ENCODE measurements around the gene GALNT1.
A peak's percentile ranks its signal among the peaks of the same experiment; 100 is the strongest.

The GALNT1 gene

DNA sequence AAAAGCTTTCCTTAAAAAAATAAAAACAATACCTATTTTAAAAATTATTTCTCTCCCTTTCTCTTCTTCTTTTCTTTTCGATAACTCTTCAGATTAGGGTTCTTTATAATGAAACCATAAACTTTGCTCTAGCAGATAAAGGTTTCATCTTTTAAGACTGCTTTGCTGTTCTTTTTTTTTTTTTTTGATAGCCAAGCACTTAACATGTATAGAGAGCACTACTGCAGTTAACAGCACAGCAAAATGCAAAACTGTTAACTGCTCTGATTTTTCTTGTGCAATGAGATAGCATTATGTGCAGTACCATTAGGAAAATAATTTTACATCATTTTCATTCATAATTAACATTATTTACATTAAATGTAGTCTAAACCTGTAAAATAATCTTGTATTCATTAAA lies 36.3 kb downstream of the GALNT1 start:
- Histone ChIP-seq H3K36me3 (ENCODE audit: insufficient read depth, low read length) (no peaks in the 10 kb centered on the region), H3K9me3 (ENCODE audit: low read depth, low read length) (no peaks in the 10 kb centered on the region), H3K27ac (peak overlapping the region; percentile 92), H3K9ac (ENCODE audit: insufficient read length) (peak overlapping the region; percentile 1), H3K4me3 (peak overlapping the region; percentile 70; the same call in 1 of the 2 replicates)
- no peak for DNase-seq (ENCODE audit: low read depth, low spot score)
- TF ChIP-seq FOXP2 (optimal IDR thresholded peaks at IDR 0.05; ENCODE audit: control extremely low read depth, extremely low read length, insufficient read depth) = no peak
- TF ChIP-seq EZH2 (IDR thresholded peaks at IDR 0.05) = no peak
- no peak for TF ChIP-seq POLR2AphosphoS5 (IDR thresholded peaks at IDR 0.05; ENCODE audit: borderline replicate concordance, low read depth, low read length)

DNA sequence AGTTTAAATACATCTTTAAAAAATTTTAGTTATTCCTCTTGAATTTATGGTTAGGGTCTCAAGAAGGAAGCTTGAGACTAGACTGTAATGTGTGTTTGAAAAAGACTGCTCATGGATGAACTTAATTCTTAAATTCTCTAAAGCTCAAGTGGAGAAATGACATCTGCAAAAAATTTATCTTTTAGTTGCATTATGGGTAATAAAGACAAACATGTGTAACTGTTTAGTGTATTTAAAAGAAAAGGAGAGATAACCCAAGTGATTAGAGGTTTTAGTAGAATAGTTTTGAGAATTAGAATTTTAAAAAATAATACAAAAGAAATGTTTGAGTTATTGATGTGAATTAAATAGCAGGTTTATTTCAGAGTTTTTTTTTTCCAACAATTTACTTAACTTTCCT lies 36.7 kb downstream of the GALNT1 start:
- H3K9me3 ChIP-seq (ENCODE audit: low read depth, low read length) = 0 out of 2 replicates have a peak, but pooled peaks cover 4% of the 10 kb centered on the region
- H3K27ac ChIP-seq = peak overlapping the region; percentile 92
- DNase-seq (ENCODE audit: low read depth, low spot score) = no peak
- TF ChIP-seq POLR2AphosphoS5 (IDR thresholded peaks at IDR 0.05; ENCODE audit: borderline replicate concordance, low read depth, low read length) (no peak), FOXP2 (optimal IDR thresholded peaks at IDR 0.05; ENCODE audit: control extremely low read depth, extremely low read length, insufficient read depth) (no peak), EZH2 (IDR thresholded peaks at IDR 0.05) (no peak)
- peak overlapping the region; percentile 70 for H3K4me3 ChIP-seq
- H3K9ac ChIP-seq (ENCODE audit: insufficient read length) = peak overlapping the region; percentile 56
- no peaks in the 10 kb centered on the region for H3K36me3 ChIP-seq (ENCODE audit: insufficient read depth, low read length)

DNA sequence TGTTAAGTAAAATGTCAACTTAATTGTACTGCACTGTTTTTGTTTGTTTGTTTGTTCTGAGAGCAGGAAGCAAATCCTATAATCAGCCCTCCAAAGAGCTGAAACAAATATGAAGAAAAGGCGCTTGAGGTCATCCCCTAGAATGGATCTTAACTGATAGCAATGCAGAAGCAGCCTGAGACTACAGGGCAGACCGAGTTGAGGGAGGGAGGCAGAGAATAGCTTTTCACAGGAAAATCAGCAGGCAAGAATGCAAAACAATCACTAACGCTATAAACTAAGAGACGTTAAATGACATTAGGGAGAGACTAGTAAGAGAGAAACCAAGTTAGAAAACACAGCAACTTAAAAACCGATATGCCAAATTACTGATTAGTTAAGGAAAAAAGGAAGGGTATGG lies 37.2 kb downstream of the GALNT1 start:
- Histone ChIP-seq H3K36me3 (ENCODE audit: insufficient read depth, low read length) (no peaks in the 10 kb centered on the region), H3K4me3 (peak overlapping the region; percentile 70), H3K9ac (ENCODE audit: insufficient read length) (peak overlapping the region; percentile 56), H3K27ac (peak overlapping the region; percentile 92), H3K9me3 (ENCODE audit: low read depth, low read length) (0 out of 2 replicates have a peak, but pooled peaks cover 6% of the 10 kb centered on the region)
- DNase-seq (ENCODE audit: low read depth, low spot score) = no peak
- TF ChIP-seq FOXP2 (optimal IDR thresholded peaks at IDR 0.05; ENCODE audit: control extremely low read depth, extremely low read length, insufficient read depth) = no peak
- no peak for TF ChIP-seq EZH2 (IDR thresholded peaks at IDR 0.05)
- TF ChIP-seq POLR2AphosphoS5 (IDR thresholded peaks at IDR 0.05; ENCODE audit: borderline replicate concordance, low read depth, low read length) = no peak

DNA sequence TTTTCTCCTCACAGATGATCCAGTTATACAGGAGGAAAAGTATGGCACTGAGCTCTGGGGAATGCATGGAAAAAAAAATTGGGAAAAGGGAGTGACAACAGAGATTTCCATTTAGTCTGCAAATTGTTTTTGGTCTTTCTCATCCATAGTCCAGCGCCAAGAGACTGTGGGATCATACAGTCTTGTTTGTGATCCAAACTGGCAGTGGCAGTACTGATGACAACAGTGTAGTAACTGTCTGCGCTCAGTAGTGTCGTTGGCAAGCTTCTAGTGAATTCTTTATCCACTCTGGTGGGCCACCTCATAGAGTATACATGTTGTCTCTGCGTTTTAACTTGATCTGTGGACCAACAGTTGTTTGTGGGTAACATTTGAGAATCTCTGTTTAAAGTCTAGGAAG lies 37.9 kb downstream of the GALNT1 start:
- Histone ChIP-seq H3K9ac (ENCODE audit: insufficient read length) (peak overlapping the region; percentile 56), H3K27ac (peak overlapping the region; percentile 92), H3K36me3 (ENCODE audit: insufficient read depth, low read length) (no peaks in the 10 kb centered on the region), H3K9me3 (ENCODE audit: low read depth, low read length) (0 out of 2 replicates have a peak, but pooled peaks cover 6% of the 10 kb centered on the region), H3K4me3 (peak overlapping the region; percentile 70; the same call in 1 of the 2 replicates)
- TF ChIP-seq FOXP2 (optimal IDR thresholded peaks at IDR 0.05; ENCODE audit: control extremely low read depth, extremely low read length, insufficient read depth) (no peak), POLR2AphosphoS5 (IDR thresholded peaks at IDR 0.05; ENCODE audit: borderline replicate concordance, low read depth, low read length) (no peak), EZH2 (IDR thresholded peaks at IDR 0.05) (no peak)
- DNase-seq (ENCODE audit: low read depth, low spot score) = no peak

DNA sequence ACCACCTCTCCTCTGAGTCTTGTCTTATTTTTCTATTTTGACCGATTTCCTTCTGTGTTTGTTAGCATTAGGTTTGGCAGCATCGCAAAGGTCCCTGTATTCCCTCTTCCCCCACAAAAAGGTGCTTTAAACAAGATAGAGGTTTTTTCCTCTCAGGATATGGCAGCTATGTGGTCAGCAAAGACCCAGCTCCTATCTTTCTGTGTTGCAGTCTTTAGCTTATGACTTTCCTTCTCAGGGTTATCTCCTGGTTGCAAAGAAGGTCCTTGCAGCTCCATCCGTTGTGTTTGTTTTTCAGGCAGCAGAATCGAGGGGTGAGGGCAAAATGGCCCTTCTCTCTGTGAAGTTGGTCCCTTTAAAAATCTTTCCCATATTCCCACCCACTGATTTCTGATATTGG lies 38.4 kb downstream of the GALNT1 start:
- Histone ChIP-seq H3K27ac (peak overlapping the region; percentile 92), H3K36me3 (ENCODE audit: insufficient read depth, low read length) (no peaks in the 10 kb centered on the region), H3K9ac (ENCODE audit: insufficient read length) (no peak overlapping the region), H3K4me3 (no peak overlapping the region), H3K9me3 (ENCODE audit: low read depth, low read length) (0 out of 2 replicates have a peak, but pooled peaks cover 6% of the 10 kb centered on the region)
- TF ChIP-seq FOXP2 (optimal IDR thresholded peaks at IDR 0.05; ENCODE audit: control extremely low read depth, extremely low read length, insufficient read depth) (no peak), EZH2 (IDR thresholded peaks at IDR 0.05) (no peak), POLR2AphosphoS5 (IDR thresholded peaks at IDR 0.05; ENCODE audit: borderline replicate concordance, low read depth, low read length) (no peak)
- no peak for DNase-seq (ENCODE audit: low read depth, low spot score)

DNA sequence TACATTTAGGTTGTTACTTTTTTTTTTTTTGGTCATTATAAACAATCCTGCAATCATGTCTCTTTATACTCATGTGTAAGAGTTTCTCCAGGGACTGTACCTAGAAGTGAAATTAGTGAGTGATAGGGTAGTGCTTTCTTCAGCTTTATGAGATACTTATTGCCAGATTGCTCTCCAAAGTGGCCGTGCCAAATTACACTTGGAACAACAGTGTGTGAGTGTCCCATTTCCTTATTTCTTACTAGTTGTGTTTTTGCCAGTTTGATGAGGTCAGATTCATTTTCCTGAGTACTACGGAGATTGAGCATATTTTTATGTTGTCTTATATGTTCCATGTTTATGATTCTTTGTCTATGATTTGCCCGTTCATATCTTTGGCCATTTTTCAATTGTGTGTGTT lies 39.2 kb downstream of the GALNT1 start:
- Histone ChIP-seq H3K4me3 (no peak overlapping the region), H3K9ac (ENCODE audit: insufficient read length) (no peak overlapping the region), H3K27ac (no peak overlapping the region), H3K9me3 (ENCODE audit: low read depth, low read length) (0 out of 2 replicates have a peak, but pooled peaks cover 6% of the 10 kb centered on the region), H3K36me3 (ENCODE audit: insufficient read depth, low read length) (no peaks in the 10 kb centered on the region)
- DNase-seq (ENCODE audit: low read depth, low spot score) = no peak
- TF ChIP-seq EZH2 (IDR thresholded peaks at IDR 0.05) = no peak
- TF ChIP-seq POLR2AphosphoS5 (IDR thresholded peaks at IDR 0.05; ENCODE audit: borderline replicate concordance, low read depth, low read length) = no peak
- no peak for TF ChIP-seq FOXP2 (optimal IDR thresholded peaks at IDR 0.05; ENCODE audit: control extremely low read depth, extremely low read length, insufficient read depth)

DNA sequence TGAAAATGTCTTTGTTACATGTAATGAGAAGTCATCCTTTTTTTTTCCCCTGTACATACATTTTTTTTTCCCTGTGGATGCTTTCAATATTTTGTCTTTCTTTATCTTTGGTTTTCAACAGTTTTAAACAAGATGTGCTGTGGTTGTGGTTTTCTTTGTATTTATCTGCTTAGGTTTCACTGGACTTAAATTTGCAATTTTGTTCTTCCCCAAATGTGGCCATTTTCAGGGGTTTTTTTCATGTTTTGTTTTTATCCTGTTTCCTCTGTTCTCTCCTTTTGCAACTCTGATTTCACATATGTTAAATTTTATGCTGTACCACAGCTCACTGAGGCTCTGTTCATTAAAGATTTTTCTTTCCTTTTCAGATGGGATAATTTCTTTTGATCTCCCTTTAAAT lies 41.7 kb downstream of the GALNT1 start:
- no peak overlapping the region for H3K4me3 ChIP-seq
- no peak overlapping the region for H3K9ac ChIP-seq (ENCODE audit: insufficient read length)
- no peaks in the 10 kb centered on the region for H3K36me3 ChIP-seq (ENCODE audit: insufficient read depth, low read length)
- TF ChIP-seq POLR2AphosphoS5 (IDR thresholded peaks at IDR 0.05; ENCODE audit: borderline replicate concordance, low read depth, low read length) (no peak), EZH2 (IDR thresholded peaks at IDR 0.05) (no peak), FOXP2 (optimal IDR thresholded peaks at IDR 0.05; ENCODE audit: control extremely low read depth, extremely low read length, insufficient read depth) (no peak)
- peaks cover 11% of the 10 kb centered on the region; the same call in 1 of the 2 replicates for H3K9me3 ChIP-seq (ENCODE audit: low read depth, low read length)
- H3K27ac ChIP-seq = no peak overlapping the region
- DNase-seq (ENCODE audit: low read depth, low spot score) = no peak

DNA sequence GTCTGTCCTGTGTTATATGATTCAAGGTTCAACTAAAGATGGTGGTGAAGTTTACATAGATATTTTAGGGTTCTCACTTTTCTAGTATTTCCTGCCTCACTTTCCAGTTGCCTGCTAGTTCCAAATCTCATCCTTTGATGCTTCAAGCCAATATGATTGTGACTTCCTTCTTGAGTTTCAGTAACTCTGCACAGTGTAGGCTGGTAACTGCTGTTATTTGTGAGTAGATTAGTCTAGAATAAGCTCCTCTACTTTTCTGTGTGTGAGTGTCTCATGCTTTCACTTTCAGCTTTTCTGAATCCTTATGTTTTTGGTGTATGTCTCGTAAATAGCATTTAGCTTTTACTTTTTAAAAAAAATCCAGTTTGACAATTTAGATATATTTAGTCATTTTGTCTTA lies 42.6 kb downstream of the GALNT1 start:
- DNase-seq (ENCODE audit: low read depth, low spot score) = no peak
- H3K9me3 ChIP-seq (ENCODE audit: low read depth, low read length) = peaks cover 11% of the 10 kb centered on the region; the same call in 1 of the 2 replicates

DNA sequence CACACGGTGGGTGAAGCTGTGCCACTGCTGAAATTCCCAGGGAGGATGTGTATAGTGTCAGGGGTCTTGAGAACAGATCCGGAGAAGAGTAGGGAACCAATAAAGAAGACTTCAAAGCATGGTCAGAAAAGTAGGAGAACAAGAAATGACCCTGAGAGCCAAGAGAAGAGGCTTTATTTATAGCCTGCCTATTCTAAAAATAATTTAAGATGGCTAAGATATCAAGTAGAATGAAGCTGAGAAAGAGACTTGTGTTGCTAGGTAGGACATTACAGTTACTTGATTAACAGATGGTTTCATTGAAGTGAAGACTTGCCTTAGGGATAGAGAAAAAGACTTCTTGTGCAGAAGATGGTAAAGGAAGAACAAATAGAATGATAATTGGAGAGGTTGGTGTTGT lies 43.7 kb downstream of the GALNT1 start:
- Histone ChIP-seq H3K9ac (ENCODE audit: insufficient read length) (no peak overlapping the region), H3K27ac (no peak overlapping the region), H3K36me3 (ENCODE audit: insufficient read depth, low read length) (no peaks in the 10 kb centered on the region), H3K4me3 (no peak overlapping the region), H3K9me3 (ENCODE audit: low read depth, low read length) (peaks cover 11% of the 10 kb centered on the region; the same call in 1 of the 2 replicates)
- TF ChIP-seq EZH2 (IDR thresholded peaks at IDR 0.05) = no peak
- no peak for TF ChIP-seq FOXP2 (optimal IDR thresholded peaks at IDR 0.05; ENCODE audit: control extremely low read depth, extremely low read length, insufficient read depth)
- no peak for TF ChIP-seq POLR2AphosphoS5 (IDR thresholded peaks at IDR 0.05; ENCODE audit: borderline replicate concordance, low read depth, low read length)
- DNase-seq (ENCODE audit: low read depth, low spot score) = no peak

More for the DNA sequence above, 42.6 kb downstream of the GALNT1 start:
- no peak overlapping the region for H3K27ac ChIP-seq
- H3K9ac ChIP-seq (ENCODE audit: insufficient read length) = no peak overlapping the region
- no peak overlapping the region for H3K4me3 ChIP-seq
- no peaks in the 10 kb centered on the region for H3K36me3 ChIP-seq (ENCODE audit: insufficient read depth, low read length)
- no peak for TF ChIP-seq POLR2AphosphoS5 (IDR thresholded peaks at IDR 0.05; ENCODE audit: borderline replicate concordance, low read depth, low read length)
- no peak for TF ChIP-seq EZH2 (IDR thresholded peaks at IDR 0.05)
- no peak for TF ChIP-seq FOXP2 (optimal IDR thresholded peaks at IDR 0.05; ENCODE audit: control extremely low read depth, extremely low read length, insufficient read depth)
